K562 (cell line): ENCODE results near the gene NMT1. TPM values are rescaled to one million over a fixed set of nuclear protein-coding genes. Genes with fewer than 3 reads are reported as not detected.

ENCODE experiments used
- CSDE1 ChIP-seq, 2 experiments: fragments of 450-650 bp; IDR thresholded peaks; 2 replicates each; pipeline ENCODE4 v1.6.1; 2016; ENCODE audit warnings: mild to moderate bottlenecking in 1 of 2
- DNMT1 ChIP-seq: fragments of 450-650 bp; IDR thresholded peaks from 2 replicates; pipeline ENCODE4 v1.6.1; 2016; ENCODE audit warnings: antibody characterized with exemption, mild to moderate bottlenecking
- EWSR1 ChIP-seq: fragments of 450-650 bp; IDR thresholded peaks from 2 replicates; pipeline ENCODE4 v1.6.1; 2018; ENCODE audit warnings: borderline replicate concordance, mild to moderate bottlenecking, low read depth, moderate library complexity; ENCODE audit not compliant: partially characterized antibody
- FOXK1 ChIP-seq: sonication (generic); formaldehyde crosslinking; IDR thresholded peaks from 2 replicates; pipeline ENCODE4 v1.8.0; 2022; ENCODE audit warnings: missing genetic modification reagents, mild to moderate bottlenecking, borderline replicate concordance
- GABPB1 ChIP-seq: sonication (generic); formaldehyde crosslinking; IDR thresholded peaks from 2 replicates; pipeline ENCODE4 v1.8.0; 2022; ENCODE audit warnings: mild to moderate bottlenecking, missing genetic modification reagents
- HCFC1 ChIP-seq: IDR thresholded peaks from 2 replicates; pipeline ENCODE4 v1.6.1; 2012; ENCODE audit warnings: low read depth, low read length, improper control_type of control experiment
- HEY1 ChIP-seq: fragments of 250-450 bp; sonication (Bioruptor Pico); IDR thresholded peaks from 2 replicates; pipeline ENCODE4 v1.5.0; 2020; ENCODE audit warnings: mild to moderate bottlenecking, moderate library complexity, borderline replicate concordance
- KDM4B ChIP-seq, 2 experiments: fragments of 450-650 bp in 1 of 2; sonication (generic) in 1 of 2; IDR thresholded peaks; 2 replicates each; pipeline ENCODE4 v1.6.1; 2016 to 2017; ENCODE audit warnings: borderline replicate concordance in 2 of 2, antibody characterized with exemption in 1 of 2, low read depth in 1 of 2, mild to moderate bottlenecking in 1 of 2
- MAFG ChIP-seq: fragments of 450-650 bp; conservative IDR thresholded peaks from 2 replicates; pipeline ENCODE4 v1.6.1; 2016; ENCODE audit warnings: missing genetic modification characterization, missing compliant biosample characterization
- POLR2B ChIP-seq: fragments of 450-650 bp; IDR thresholded peaks from 2 replicates; pipeline ENCODE4 v1.6.1; 2018; ENCODE audit warnings: low read depth; ENCODE audit not compliant: partially characterized antibody
- POU5F1 ChIP-seq: fragments of 150-350 bp; IDR thresholded peaks from 2 replicates; pipeline ENCODE4 v1.6.1; 2014; ENCODE audit warnings: borderline replicate concordance, low read length, low read depth, mild to moderate bottlenecking; ENCODE audit not compliant: partially characterized antibody
- PYGO2 ChIP-seq: fragments of 450-650 bp; IDR thresholded peaks from 2 replicates; pipeline ENCODE4 v1.6.1; 2016; ENCODE audit warnings: mild to moderate bottlenecking, missing genetic modification characterization, moderate library complexity, missing compliant biosample characterization
- RBM25 ChIP-seq: fragments of 200-400 bp; formaldehyde crosslinking; IDR thresholded peaks from 2 replicates; pipeline ENCODE4 v1.6.1; 2018; ENCODE audit warnings: low read length, low read depth, moderate library complexity; ENCODE audit not compliant: severe bottlenecking
- SIX5 ChIP-seq, 2 experiments: IDR thresholded peaks; 2 replicates each; pipeline ENCODE4 v1.6.1; 2011; ENCODE audit warnings: low read length in 2 of 2, borderline replicate concordance in 1 of 2, low read depth in 1 of 2, mild to moderate bottlenecking in 1 of 2, moderate library complexity in 1 of 2; ENCODE audit not compliant: insufficient read depth in 1 of 2
- SMAD2 ChIP-seq: fragments of 150-350 bp; IDR thresholded peaks from 2 replicates; pipeline ENCODE4 v1.6.1; 2014; ENCODE audit warnings: low read depth, mild to moderate bottlenecking, low read length
- SMARCC2 ChIP-seq: fragments of 450-650 bp; IDR thresholded peaks from 2 replicates; pipeline ENCODE4 v1.6.1; 2017; ENCODE audit warnings: antibody characterized with exemption, moderate library complexity, mild to moderate bottlenecking, low read depth
- SP1 ChIP-seq: sonication (generic); formaldehyde crosslinking; IDR thresholded peaks from 2 replicates; pipeline ENCODE4 v1.8.1; 2022; ENCODE audit warnings: mild to moderate bottlenecking, missing genetic modification reagents
- SREBF2 ChIP-seq: sonication (generic); formaldehyde crosslinking; IDR thresholded peaks from 2 replicates; pipeline ENCODE4 v1.4.0; 2020; ENCODE audit warnings: mild to moderate bottlenecking, missing genetic modification reagents
- SRSF7 ChIP-seq: fragments of 200-400 bp; formaldehyde crosslinking; optimal IDR thresholded peaks from 2 replicates; pipeline ENCODE3; 2017; ENCODE audit warnings: mild to moderate bottlenecking, low read depth, low read length
- SUPT5H ChIP-seq: fragments of 450-650 bp; IDR thresholded peaks from 2 replicates; pipeline ENCODE4 v1.6.1; 2016
- TEAD1 ChIP-seq, 2 experiments: fragments of 450-650 bp in 1 of 2; sonication (generic) in 1 of 2; formaldehyde crosslinking; IDR thresholded peaks; 2 replicates each; pipeline versions ENCODE4 v1.4.0 to v1.8.0; 2020 to 2022; ENCODE audit warnings: mild to moderate bottlenecking in 2 of 2, missing genetic modification reagents in 1 of 2
- TRIM28 ChIP-seq: fragments of 450-650 bp; IDR thresholded peaks from 2 replicates; pipeline ENCODE4 v1.6.1; 2017
- USF1 ChIP-seq: sonication (generic); formaldehyde crosslinking; IDR thresholded peaks from 2 replicates; pipeline ENCODE4 v1.9.0; 2022; ENCODE audit warnings: mild to moderate bottlenecking, missing genetic modification reagents
- ZFP91 ChIP-seq: sonication (generic); formaldehyde crosslinking; IDR thresholded peaks from 2 replicates; pipeline ENCODE4 v1.8.0; 2022; ENCODE audit warnings: mild to moderate bottlenecking, missing genetic modification reagents
- ZNF146 ChIP-seq: IDR thresholded peaks from one replicate; pipeline ENCODE4 v1.6.1; 2018; ENCODE audit warnings: missing compliant biosample characterization; ENCODE audit not compliant: unreplicated experiment
- ZNF224 ChIP-seq: sonication (generic); formaldehyde crosslinking; IDR thresholded peaks from 2 replicates; pipeline ENCODE4 v1.8.0; 2022; ENCODE audit warnings: mild to moderate bottlenecking, missing genetic modification reagents
- ZNF445 ChIP-seq: fragments of 250-450 bp; sonication (Bioruptor Pico); IDR thresholded peaks from 2 replicates; pipeline ENCODE4 v1.4.0; 2020; ENCODE audit warnings: low read depth, mild to moderate bottlenecking, moderate library complexity
- ZNF589 ChIP-seq: fragments of 200-800 bp; sonication (Bioruptor generic); IDR thresholded peaks from 2 replicates; pipeline ENCODE4 v1.6.1; 2016; ENCODE audit warnings: low read depth, missing genetic modification characterization, missing compliant biosample characterization
- ZNF764 ChIP-seq: fragments of 250-450 bp; sonication (Bioruptor Pico); IDR thresholded peaks from 2 replicates; pipeline ENCODE4 v1.4.0; 2020; ENCODE audit warnings: low read depth, mild to moderate bottlenecking, moderate library complexity
- polyA plus RNA-seq, 8 experiments: library from polyadenylated mRNA; depleted of rRNA in 4 of 8; stranded (reverse) in 5 of 8; unstranded in 3 of 8; fragments of >200 nt; fragmentation: Nextera tagmentation in 2 of 8; fragmentation: Illumina TruSeq in 1 of 8; extraction: Ambion mirVana in 2 of 8; extraction: Trizol in 1 of 8; gene quantifications; 2 replicates each; pipeline versions ENCODE4 v1.2.1 to v1.2.3, GENCODE V29; 2011 to 2014; ENCODE audit warnings: inconsistent platforms in 1 of 8, missing spikeins in 1 of 8
- total RNA-seq, 7 experiments: library from RNA; depleted of rRNA in 6 of 7; stranded (reverse); fragments of >200 nt in 6 of 7; fragmentation: Illumina TruSeq in 2 of 7; extraction: Trizol in 2 of 7; gene quantifications; 2 replicates each; pipeline versions ENCODE4 v1.2.1 to v1.2.3, GENCODE V29; 2011 to 2021; ENCODE audit warnings: low replicate concordance in 1 of 7

Gene NMT1
- total and polyA plus RNA-seq, 9 of the 15 experiments (the other 6 are each of a cell fraction or from before 2014, with no cell fraction given), result 86.7 to 569 (median 213) TPM

GRCh38 chr17:45021607-45022287 lies 39.4 kb upstream of the NMT1 start (continued):
- TF ChIP-seq SP1 (no peak; the same call in 1 of the 2 replicates), SRSF7 (no peak), KDM4B (IDR thresholded peaks at IDR 0.05; ENCODE audit: borderline replicate concordance in 2 of 2, low read depth in 1 of 2) (no peak), ZNF224 (no peak), TEAD1 (CRISPR knock-in tag; IDR thresholded peaks at IDR 0.05) (no peak), ZNF764 (CRISPR knock-in tag) (0 out of 2 replicates have a peak, but pooled peaks have one; percentile 11), GABPB1 (CRISPR knock-in tag) (peak; percentile 53; the same call in 1 of the 2 replicates), SMAD2 (no peak), HEY1 (CRISPR knock-in tag) (no peak), SUPT5H (peak; percentile 50; the same call in 1 of the 2 replicates), EWSR1 (no peak), USF1 (CRISPR knock-in tag) (no peak), ZFP91 (CRISPR knock-in tag) (no peak), SMARCC2 (no peak), SREBF2 (CRISPR knock-in tag) (no peak), CSDE1 (IDR thresholded peaks at IDR 0.05) (no peak), PYGO2 (tag) (no peak), POLR2B (no peak), SIX5 (IDR thresholded peaks at IDR 0.05; ENCODE audit: borderline replicate concordance in 1 of 2, insufficient read depth in 1 of 2, low read depth in 1 of 2, low read length in 2 of 2) (no peak), POU5F1 (no peak), DNMT1 (no peak), MAFG (tag) (no peak), HCFC1 (no peak), ZNF146 (CRISPR knock-in tag) (no peak), RBM25 (no peak), ZNF589 (CRISPR knock-in tag) (no peak), FOXK1 (CRISPR knock-in tag) (no peak), ZNF445 (CRISPR knock-in tag) (no peak), TRIM28 (no peak)
